SK-N-MC (cell line): ENCODE results near the gene BUD23.
A peak's percentile ranks its signal among the peaks of the same experiment; 100 is the strongest.
"Not testable (repeated sequence)": the region's sequence is repeated elsewhere in the genome, so short reads cannot be mapped to it uniquely, and the experiment has no call there.

Experiments
- DNase-seq: peaks from one replicate; pipeline ENCODE4 v3.0.0-alpha.2; 2011; ENCODE audit warnings: low read depth, low spot score
- H3K27ac ChIP-seq: fragments of 200-600 bp; sonication (generic); 2 replicates; pipeline ENCODE4 v1.5.1; 2016; ENCODE audit warnings: mixed run types
- H3K36me3 ChIP-seq: fragments of 200-600 bp; sonication (generic); 2 replicates; pipeline ENCODE4 v1.6.1; 2017; ENCODE audit warnings: antibody characterized with exemption, low read length, mixed read lengths; ENCODE audit not compliant: insufficient read depth
- H3K4me3 ChIP-seq: fragments of 200-600 bp; sonication (generic); 2 replicates; pipeline ENCODE4 v1.5.1; 2016
- H3K9ac ChIP-seq: fragments of 200-600 bp; sonication (generic); 2 replicates; pipeline ENCODE4 v1.8.0; 2017; ENCODE audit warnings: mixed run types, mixed read lengths; ENCODE audit not compliant: insufficient read length
- H3K9me3 ChIP-seq: fragments of 200-600 bp; sonication (generic); 2 replicates; pipeline ENCODE4 v1.6.1; 2017; ENCODE audit warnings: low read depth, mild to moderate bottlenecking, antibody characterized with exemption, low read length, moderate library complexity, mixed read lengths
- EZH2 ChIP-seq: fragments of 200-600 bp; sonication (generic); IDR thresholded peaks from one replicate; pipeline ENCODE4 v1.6.1; 2017; ENCODE audit warnings: antibody characterized with exemption
- FOXP2 ChIP-seq: optimal IDR thresholded peaks from 2 replicates; pipeline ENCODE3; 2011; ENCODE audit warnings: mild to moderate bottlenecking, moderate library complexity; ENCODE audit not compliant: insufficient read depth; ENCODE audit errors: extremely low read length, control extremely low read depth
- POLR2AphosphoS5 ChIP-seq: IDR thresholded peaks from 2 replicates; pipeline ENCODE4 v1.6.1; 2012; ENCODE audit warnings: mild to moderate bottlenecking, low read depth, low read length, borderline replicate concordance

BUD23 gene

DNA sequence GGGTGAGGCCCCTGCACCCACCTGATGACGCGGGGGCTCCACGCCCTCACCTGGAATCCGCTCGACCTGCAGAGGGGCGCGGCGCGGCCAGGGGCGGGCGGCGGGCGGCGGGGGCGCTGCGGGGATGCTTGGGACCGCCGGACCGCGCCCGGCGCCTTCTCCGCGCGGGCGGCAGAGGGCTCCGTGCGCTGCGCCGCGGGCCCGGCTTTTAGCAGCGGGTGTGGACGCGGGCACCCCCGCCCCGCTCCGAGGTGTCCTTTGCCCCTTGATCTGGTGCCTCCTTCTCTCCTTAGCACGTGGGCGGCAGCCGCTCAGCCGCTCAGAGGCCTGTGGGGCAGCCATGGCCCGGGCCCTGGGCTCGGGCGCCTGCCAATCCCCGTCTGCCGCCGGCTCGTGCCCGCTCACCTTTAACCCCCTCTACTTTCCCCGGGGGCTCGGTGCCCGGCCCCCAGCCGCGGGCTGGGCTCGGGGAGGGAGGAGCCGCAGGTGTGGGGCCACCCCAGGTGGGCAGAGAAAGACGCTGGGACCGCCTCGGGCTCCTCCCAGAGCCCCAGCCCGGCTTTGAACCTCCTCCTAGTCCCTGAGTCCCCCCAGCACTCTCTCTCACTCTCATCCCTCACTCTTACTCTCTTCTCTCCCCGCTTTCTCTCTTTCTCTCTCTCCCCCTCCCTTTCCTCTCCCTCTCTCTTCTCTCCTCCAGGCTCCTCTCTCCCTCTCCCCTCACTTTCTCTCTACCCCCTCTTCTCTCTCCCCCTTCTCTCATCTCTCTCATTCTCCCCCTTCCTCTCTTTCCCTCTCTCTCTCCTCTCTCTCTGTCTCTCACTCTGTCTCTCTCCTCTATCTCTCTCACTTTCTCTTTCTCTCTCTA is 35.4 kb upstream of the BUD23 start:
- H3K27ac ChIP-seq, result no peak overlapping the region
- TF ChIP-seq POLR2AphosphoS5 (no peak), FOXP2 (no peak), EZH2 (no peak)
- H3K4me3 ChIP-seq, result peak overlapping the region; percentile 69
- H3K9ac ChIP-seq, result peak overlapping the region; percentile 32
- no peaks in the 10 kb centered on the region for H3K36me3 ChIP-seq
- no peak for DNase-seq
- H3K9me3 ChIP-seq, result no peaks in the 10 kb centered on the region

DNA sequence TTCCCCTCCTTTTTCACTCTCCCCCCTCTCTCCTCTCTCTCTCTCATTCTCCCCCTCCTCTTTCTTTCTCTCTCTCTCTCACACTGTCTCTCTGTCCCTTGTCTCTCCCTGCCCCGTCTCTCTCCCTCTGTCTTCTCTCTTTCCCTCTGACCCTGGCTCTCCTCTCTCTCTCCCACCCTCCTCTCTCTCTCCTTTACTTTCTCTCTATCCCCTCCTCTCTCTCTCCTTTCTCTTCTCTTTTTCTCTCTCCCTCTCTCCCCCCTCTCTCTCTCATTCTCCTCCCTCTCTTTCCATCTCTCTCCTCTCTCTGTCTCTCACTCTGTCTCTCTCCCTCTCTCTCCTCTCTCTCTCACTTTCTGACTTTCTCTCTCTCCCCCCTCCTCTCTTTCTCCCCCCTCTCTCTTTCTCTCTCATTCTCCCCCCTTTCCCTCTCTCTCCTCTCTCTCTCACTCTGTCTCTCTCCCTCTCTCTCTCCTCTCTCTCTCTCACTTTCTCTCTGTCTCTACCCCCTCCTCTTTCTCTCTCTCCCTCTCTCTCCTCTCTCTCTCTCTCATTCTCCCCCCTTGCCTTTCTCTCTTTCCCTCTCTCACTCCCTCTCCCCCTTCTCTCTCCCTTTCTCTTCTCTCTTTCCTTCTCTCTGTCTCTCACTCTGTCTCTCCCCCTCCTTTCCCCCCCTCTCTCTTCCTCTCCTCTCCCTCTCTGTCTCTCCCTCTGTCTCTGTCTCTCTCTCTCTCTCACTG is 34.6 kb upstream of the BUD23 start:
- no peak for TF ChIP-seq POLR2AphosphoS5
- TF ChIP-seq FOXP2, result no peak
- no peak for TF ChIP-seq EZH2
- Histone ChIP-seq H3K36me3 (no peaks in the 10 kb centered on the region), H3K9me3 (no peaks in the 10 kb centered on the region), H3K4me3 (peak overlapping the region; percentile 69; the same call in 1 of the 2 replicates), H3K27ac (no peak overlapping the region), H3K9ac (no peak overlapping the region)
- DNase-seq, result no peak

DNA sequence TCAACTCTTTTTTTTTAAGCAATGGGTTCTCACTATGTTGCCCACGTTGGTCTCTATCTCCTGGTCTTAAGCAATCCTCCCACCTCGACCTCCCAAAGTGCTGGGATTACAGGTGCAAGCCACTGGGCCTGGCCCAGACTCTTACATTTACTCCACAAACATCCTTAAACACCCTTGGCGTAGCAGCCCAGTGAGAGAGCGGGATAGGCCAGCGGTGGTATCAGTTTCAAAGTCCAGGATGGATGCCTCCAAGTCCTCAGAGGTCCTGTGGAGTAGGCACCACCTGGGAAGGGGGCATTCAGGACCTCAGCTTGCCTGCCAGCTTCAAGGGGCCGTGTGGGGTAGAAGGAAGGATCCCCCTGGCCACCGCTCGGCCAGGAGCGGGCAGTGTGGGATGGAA is 33.8 kb upstream of the BUD23 start:
- H3K9ac ChIP-seq, result no peak overlapping the region
- no peak for TF ChIP-seq FOXP2
- TF ChIP-seq POLR2AphosphoS5, result no peak
- no peak for TF ChIP-seq EZH2
- H3K4me3 ChIP-seq, result no peak overlapping the region
- H3K27ac ChIP-seq, result no peak overlapping the region
- no peak for DNase-seq
- H3K9me3 ChIP-seq, result no peaks in the 10 kb centered on the region
- H3K36me3 ChIP-seq, result no peaks in the 10 kb centered on the region

DNA sequence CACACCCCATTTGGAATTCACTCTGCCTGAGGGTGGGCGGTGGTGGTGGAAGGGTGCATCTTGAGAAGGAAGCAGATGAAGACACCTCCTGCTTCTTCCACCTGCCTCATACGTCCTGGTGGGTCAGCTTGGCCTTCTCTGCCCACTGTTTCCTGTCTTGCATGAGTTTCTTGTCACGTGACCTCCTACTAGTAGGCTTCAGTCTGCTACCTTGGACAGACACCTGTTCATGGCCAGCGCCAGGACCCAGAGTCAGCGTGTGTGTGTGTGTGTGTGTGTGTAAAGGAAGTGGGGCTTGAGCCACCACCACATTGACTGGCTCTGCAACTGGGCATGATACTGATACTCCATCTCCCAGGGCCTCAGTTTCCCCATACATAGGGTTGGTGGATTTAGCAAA is 32.9 kb upstream of the BUD23 start:
- DNase-seq, result no peak
- TF ChIP-seq POLR2AphosphoS5 (no peak), FOXP2 (no peak), EZH2 (no peak)
- Histone ChIP-seq H3K9me3 (no peaks in the 10 kb centered on the region), H3K9ac (no peak overlapping the region), H3K4me3 (no peak overlapping the region), H3K36me3 (no peaks in the 10 kb centered on the region), H3K27ac (no peak overlapping the region)

DNA sequence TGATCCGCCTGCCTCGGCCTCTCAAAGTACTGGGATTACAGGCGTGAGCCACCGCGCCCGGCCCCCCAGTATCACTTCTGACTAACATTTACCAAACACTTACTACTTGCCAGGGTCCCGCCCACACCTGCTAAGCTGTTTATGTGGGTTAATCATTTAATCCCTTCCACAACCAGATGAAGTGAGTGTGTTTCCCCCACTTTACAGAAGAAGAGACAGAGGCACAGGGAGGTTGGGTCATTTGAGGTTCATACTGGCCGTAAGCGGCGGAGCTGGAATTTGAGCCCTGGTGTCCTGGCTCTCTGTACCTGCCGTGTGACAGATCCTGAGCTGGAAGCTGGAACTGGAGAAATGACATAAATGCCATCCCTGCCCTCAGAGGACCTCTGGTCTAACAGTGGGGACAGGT is 30.9 kb upstream of the BUD23 start:
- Histone ChIP-seq H3K4me3 (no peak overlapping the region), H3K27ac (no peak overlapping the region), H3K9me3 (no peaks in the 10 kb centered on the region), H3K36me3 (no peaks in the 10 kb centered on the region), H3K9ac (no peak overlapping the region)
- no peak for DNase-seq
- no peak for TF ChIP-seq FOXP2
- no peak for TF ChIP-seq POLR2AphosphoS5
- no peak for TF ChIP-seq EZH2

DNA sequence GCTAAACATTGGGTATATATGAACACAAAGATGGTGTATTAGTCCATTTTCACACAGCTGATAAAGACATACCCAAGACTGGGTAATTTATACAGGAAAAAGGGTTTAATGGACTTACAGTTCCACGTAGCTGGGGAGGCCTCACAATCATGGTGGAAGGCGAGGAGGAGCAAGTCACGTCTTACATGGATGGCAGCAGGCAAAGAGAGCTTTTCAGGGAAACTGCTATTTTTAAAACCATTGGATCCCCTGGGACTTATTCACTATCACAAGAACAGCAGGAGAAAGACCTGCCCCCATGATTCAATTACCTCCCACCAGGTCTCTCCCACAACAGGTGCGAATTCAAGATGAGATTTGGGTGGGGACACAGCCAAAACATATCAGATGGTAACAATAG is 28.1 kb upstream of the BUD23 start:
- not testable (repeated sequence) for DNase-seq, H3K9me3 ChIP-seq, H3K27ac ChIP-seq, H3K4me3 ChIP-seq, H3K9ac ChIP-seq, H3K36me3 ChIP-seq

DNA sequence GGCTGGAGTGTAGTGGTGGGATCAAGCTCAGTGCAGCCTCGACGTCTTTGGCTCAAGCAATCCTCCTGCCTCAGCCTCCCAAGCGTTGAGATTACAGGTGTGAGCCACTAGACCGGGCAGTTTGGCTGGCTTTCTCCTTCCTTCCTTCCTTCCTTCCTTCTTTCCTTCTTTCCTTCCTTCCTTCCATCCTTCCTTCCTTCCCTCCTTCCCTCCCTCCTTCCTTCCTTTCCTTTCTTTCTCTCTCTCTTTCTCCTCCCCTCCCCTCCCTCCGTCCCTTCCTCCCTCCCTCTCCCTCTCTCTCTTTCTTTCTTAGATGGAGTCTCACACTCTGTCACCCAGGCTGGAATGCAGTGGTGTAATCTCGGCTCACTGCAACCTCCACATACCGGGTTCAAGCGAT is 23.4 kb upstream of the BUD23 start:
- H3K36me3 ChIP-seq, result no peaks in the 10 kb centered on the region
- H3K4me3 ChIP-seq, result no peak overlapping the region
- no peak overlapping the region for H3K27ac ChIP-seq
- DNase-seq, result no peak
- no peaks in the 10 kb centered on the region for H3K9me3 ChIP-seq
- H3K9ac ChIP-seq, result no peak overlapping the region
- no peak for TF ChIP-seq FOXP2
- TF ChIP-seq EZH2, result no peak
- TF ChIP-seq POLR2AphosphoS5, result no peak

DNA sequence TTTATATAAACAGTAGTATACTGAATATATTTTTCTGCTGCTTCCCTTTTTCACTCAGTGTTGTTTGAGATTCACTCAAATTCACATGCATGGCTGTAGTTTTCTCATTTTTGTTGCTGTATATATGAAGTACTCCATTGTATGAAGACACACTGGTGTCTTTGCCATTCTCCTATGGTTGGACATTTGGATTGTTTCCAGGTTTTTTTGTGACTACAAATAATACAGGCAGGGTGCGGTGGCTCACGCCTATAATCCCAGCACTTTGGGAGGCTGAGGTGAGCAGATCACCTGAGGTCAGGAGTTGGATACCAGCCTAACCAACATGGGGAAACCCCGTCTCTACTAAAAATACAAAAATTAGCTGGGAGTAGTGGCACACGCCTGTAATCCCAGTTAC is 22.8 kb upstream of the BUD23 start:
- H3K9ac ChIP-seq, H3K4me3 ChIP-seq, H3K36me3 ChIP-seq, H3K9me3 ChIP-seq, DNase-seq, H3K27ac ChIP-seq: not testable (repeated sequence)

DNA sequence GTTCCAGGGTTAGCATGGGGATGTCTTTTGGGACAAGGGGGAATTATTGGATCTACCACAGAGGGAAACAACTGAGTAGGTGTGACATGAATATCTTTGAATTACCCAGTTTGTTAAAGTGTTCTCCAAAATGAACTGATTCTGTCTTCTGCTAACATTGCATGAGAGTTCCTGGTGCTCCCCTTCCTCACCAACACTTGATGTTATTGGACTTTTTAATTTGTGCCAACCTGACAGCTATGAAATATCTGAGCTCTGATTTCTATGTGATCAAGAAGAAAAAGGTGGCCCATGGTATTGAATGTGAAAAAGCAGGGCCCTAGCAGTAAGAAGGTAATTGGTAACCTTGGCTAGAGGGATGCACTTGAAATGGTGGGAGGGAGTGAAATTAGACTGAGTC is 20.4 kb upstream of the BUD23 start:
- no peaks in the 10 kb centered on the region for H3K9me3 ChIP-seq
- no peak overlapping the region for H3K4me3 ChIP-seq
- H3K27ac ChIP-seq, result no peak overlapping the region
- no peak overlapping the region for H3K9ac ChIP-seq
- DNase-seq, result no peak
- no peaks in the 10 kb centered on the region for H3K36me3 ChIP-seq
- TF ChIP-seq EZH2, result no peak
- TF ChIP-seq FOXP2, result no peak
- no peak for TF ChIP-seq POLR2AphosphoS5
